DOHH2 (cell line): ENCODE data around the gene UBAC2.

ENCODE experiments used
- H3F3A ChIP-seq: fragments of 200-600 bp; sonication (generic), shearing (Covaris generic); 2 replicates; pipeline ENCODE4 v1.6.0; 2016; ENCODE audit warnings: antibody characterized with exemption, mild to moderate bottlenecking; ENCODE audit not compliant: control insufficient read depth, insufficient read depth
- H3K27ac ChIP-seq: fragments of 200-600 bp; sonication (generic); 2 replicates; pipeline ENCODE4 v1.5.1; 2014; ENCODE audit warnings: low read depth, mild to moderate bottlenecking, low read length, moderate library complexity
- H3K27me3 ChIP-seq: fragments of 200-600 bp; sonication (generic); 2 replicates; pipeline ENCODE4 v1.6.1; 2014; ENCODE audit warnings: mild to moderate bottlenecking, low read length, mixed read lengths; ENCODE audit not compliant: control insufficient read depth
- H3K36me3 ChIP-seq: fragments of 200-600 bp; sonication (generic); 2 replicates; pipeline ENCODE4 v1.6.1; 2014; ENCODE audit warnings: mild to moderate bottlenecking, low read length, moderate library complexity, mixed read lengths; ENCODE audit not compliant: control insufficient read depth
- H3K4me1 ChIP-seq: fragments of 200-600 bp; sonication (generic); 2 replicates; pipeline ENCODE4 v1.6.1; 2014; ENCODE audit warnings: mild to moderate bottlenecking, low read length, mixed read lengths; ENCODE audit not compliant: control insufficient read depth
- H3K4me2 ChIP-seq: fragments of 200-600 bp; sonication (generic); 2 replicates; pipeline ENCODE4 v1.6.0; 2014; ENCODE audit warnings: mild to moderate bottlenecking, low read length, moderate library complexity
- H3K4me3 ChIP-seq: fragments of 200-600 bp; sonication (generic); 2 replicates; pipeline ENCODE4 v1.5.1; 2014; ENCODE audit warnings: mild to moderate bottlenecking, low read length, mixed read lengths
- H3K79me2 ChIP-seq: fragments of 200-600 bp; sonication (generic); 2 replicates; pipeline ENCODE4 v1.6.1; 2014; ENCODE audit warnings: mild to moderate bottlenecking, low read length, mixed read lengths; ENCODE audit not compliant: control insufficient read depth
- H3K9me2 ChIP-seq: fragments of 200-600 bp; sonication (generic); replicated peaks from 2 replicates; pipeline ENCODE4 v1.6.1; 2014; ENCODE audit warnings: mild to moderate bottlenecking, low read length, mixed read lengths; ENCODE audit not compliant: control insufficient read depth
- H3K9me3 ChIP-seq: fragments of 200-600 bp; sonication (generic); 2 replicates; pipeline ENCODE4 v1.6.1; 2014; ENCODE audit warnings: antibody characterized with exemption, low read length, mixed read lengths; ENCODE audit not compliant: control insufficient read depth, insufficient read depth
- H4K20me1 ChIP-seq: fragments of 200-600 bp; sonication (generic); 2 replicates; pipeline ENCODE4 v1.6.0; 2014; ENCODE audit warnings: low read depth, mild to moderate bottlenecking, antibody characterized with exemption, low read length, moderate library complexity; ENCODE audit not compliant: control insufficient read depth, insufficient read depth
- EZH2phosphoT487 ChIP-seq: fragments of 200-600 bp; sonication (generic); IDR thresholded peaks from 2 replicates; pipeline ENCODE4 v1.6.1; 2017; ENCODE audit warnings: borderline replicate concordance, mild to moderate bottlenecking, antibody characterized with exemption, low read length, moderate library complexity, mixed read lengths
- TF ChIP-seq, protein P1 (sequence below): fragments of 200-600 bp; sonication (generic); IDR thresholded peaks from one replicate; pipeline ENCODE4 v1.5.1; 2014; ENCODE audit warnings: antibody characterized with exemption, mild to moderate bottlenecking, low read depth, low read length; ENCODE audit not compliant: poor library complexity, severe bottlenecking

Gene UBAC2

DNA sequence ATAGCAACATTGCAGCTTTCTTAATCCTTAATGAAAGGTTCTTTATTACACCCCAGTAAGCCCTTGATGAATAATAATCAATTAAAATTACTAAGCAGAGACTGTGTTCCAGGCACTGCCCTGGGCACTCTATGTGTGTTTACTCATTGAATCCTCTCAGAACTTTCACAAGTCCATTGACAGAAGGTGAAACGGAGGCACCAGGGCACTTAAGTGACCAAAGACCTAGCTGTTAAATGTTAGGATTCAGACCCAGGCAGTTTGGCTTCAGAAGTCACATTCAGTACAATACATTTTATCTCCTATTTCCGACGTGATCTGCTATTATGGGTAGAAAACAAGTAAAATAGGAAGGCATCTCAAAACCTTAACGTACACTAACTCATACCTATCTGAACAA lies 103.9 kb downstream of the UBAC2 start:
- Histone ChIP-seq H3K36me3 (peaks cover 11% of the 10 kb centered on the region), H3K79me2 (0 out of 2 replicates have a peak, but pooled peaks cover 2% of the 10 kb centered on the region), H3K27ac (no peak overlapping the region), H4K20me1 (peaks cover 19% of the 10 kb centered on the region; the same call in 1 of the 2 replicates), H3K4me3 (no peak overlapping the region), H3K4me1 (peaks cover 33% of the 10 kb centered on the region), H3K9me2 (no peaks in the 10 kb centered on the region), H3K4me2 (no peak overlapping the region), H3K9me3 (no peaks in the 10 kb centered on the region), H3K27me3 (no peaks in the 10 kb centered on the region), H3F3A (0 out of 2 replicates have a peak, but pooled peaks cover 5% of the 10 kb centered on the region)
- TF ChIP-seq, protein P1, sequence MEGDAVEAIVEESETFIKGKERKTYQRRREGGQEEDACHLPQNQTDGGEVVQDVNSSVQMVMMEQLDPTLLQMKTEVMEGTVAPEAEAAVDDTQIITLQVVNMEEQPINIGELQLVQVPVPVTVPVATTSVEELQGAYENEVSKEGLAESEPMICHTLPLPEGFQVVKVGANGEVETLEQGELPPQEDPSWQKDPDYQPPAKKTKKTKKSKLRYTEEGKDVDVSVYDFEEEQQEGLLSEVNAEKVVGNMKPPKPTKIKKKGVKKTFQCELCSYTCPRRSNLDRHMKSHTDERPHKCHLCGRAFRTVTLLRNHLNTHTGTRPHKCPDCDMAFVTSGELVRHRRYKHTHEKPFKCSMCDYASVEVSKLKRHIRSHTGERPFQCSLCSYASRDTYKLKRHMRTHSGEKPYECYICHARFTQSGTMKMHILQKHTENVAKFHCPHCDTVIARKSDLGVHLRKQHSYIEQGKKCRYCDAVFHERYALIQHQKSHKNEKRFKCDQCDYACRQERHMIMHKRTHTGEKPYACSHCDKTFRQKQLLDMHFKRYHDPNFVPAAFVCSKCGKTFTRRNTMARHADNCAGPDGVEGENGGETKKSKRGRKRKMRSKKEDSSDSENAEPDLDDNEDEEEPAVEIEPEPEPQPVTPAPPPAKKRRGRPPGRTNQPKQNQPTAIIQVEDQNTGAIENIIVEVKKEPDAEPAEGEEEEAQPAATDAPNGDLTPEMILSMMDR: no peak
- TF ChIP-seq EZH2phosphoT487: no peak

GRCh38 chr13:99305158-99305557 lies 104.5 kb downstream of the UBAC2 start:
- H3K4me3 ChIP-seq: no peak overlapping the region
- no peaks in the 10 kb centered on the region for H3K9me2 ChIP-seq
- 0 out of 2 replicates have a peak, but pooled peaks cover 5% of the 10 kb centered on the region for H3F3A ChIP-seq
- H3K36me3 ChIP-seq: peaks cover 11% of the 10 kb centered on the region
- H4K20me1 ChIP-seq: peaks cover 15% of the 10 kb centered on the region; the same call in 1 of the 2 replicates
- H3K4me2 ChIP-seq: no peak overlapping the region
- H3K79me2 ChIP-seq: 0 out of 2 replicates have a peak, but pooled peaks cover 2% of the 10 kb centered on the region
- H3K9me3 ChIP-seq: no peaks in the 10 kb centered on the region
- peaks cover 33% of the 10 kb centered on the region for H3K4me1 ChIP-seq
- H3K27me3 ChIP-seq: no peaks in the 10 kb centered on the region
- TF ChIP-seq, protein P1: no peak
- TF ChIP-seq EZH2phosphoT487: no peak
- no peak overlapping the region for H3K27ac ChIP-seq

DNA sequence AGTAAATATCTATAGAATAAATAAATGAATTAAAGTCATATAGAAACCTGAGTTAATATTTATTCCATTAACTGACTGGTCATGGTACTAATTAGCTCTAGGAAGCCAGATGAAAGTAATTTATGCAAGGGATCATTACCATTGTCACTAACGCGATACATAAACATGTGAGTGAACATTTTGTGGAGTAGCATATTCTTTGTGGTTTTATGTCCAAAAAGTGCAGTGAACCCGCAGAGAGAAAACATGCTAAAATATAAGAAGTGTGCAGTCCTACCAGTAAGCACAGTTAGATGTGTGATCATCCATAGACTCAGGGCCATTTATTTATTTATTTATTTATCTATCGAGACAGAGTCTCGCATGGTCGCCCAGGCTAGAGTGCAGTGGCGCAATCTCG lies 104.9 kb downstream of the UBAC2 start:
- H4K20me1 ChIP-seq: peaks cover 15% of the 10 kb centered on the region; the same call in 1 of the 2 replicates
- no peaks in the 10 kb centered on the region for H3K9me3 ChIP-seq
- H3F3A ChIP-seq: 0 out of 2 replicates have a peak, but pooled peaks cover 5% of the 10 kb centered on the region
- H3K79me2 ChIP-seq: 0 out of 2 replicates have a peak, but pooled peaks cover 2% of the 10 kb centered on the region
- H3K36me3 ChIP-seq: peaks cover 11% of the 10 kb centered on the region
- H3K27me3 ChIP-seq: no peaks in the 10 kb centered on the region
- no peak overlapping the region for H3K27ac ChIP-seq
- H3K4me2 ChIP-seq: no peak overlapping the region
- no peaks in the 10 kb centered on the region for H3K9me2 ChIP-seq
- TF ChIP-seq, protein P1: no peak
- no peak for TF ChIP-seq EZH2phosphoT487
- H3K4me1 ChIP-seq: peaks cover 33% of the 10 kb centered on the region
- H3K4me3 ChIP-seq: no peak overlapping the region
